Measurements from ENCODE around the gene ARAF. TPM values are rescaled to one million over a fixed set of nuclear protein-coding genes. Genes with fewer than 3 reads are reported as not detected.

ARAF gene
- total RNA-seq: 32.3 and 36.0 TPM in 2 replicates

GRCh38 chrX:47560934-47561658 lies at the start of gene ARAF:
Gene ARAF (plus strand): TSS chrX:47561205. CDS start chrX:47562968, 1,763 bp downstream.

GRCh38 chrX:47581731-47582647 lies 21.0 kb downstream of the ARAF start, which contains the start of gene TIMP1:
Gene TIMP1 (plus strand): TSS chrX:47582436. CDS start chrX:47583416, 980 bp downstream.

GRCh38 chrX:47619486-47620302 lies 58.7 kb downstream of the ARAF start, which contains the start of gene SYN1:
Gene SYN1 (minus strand): TSS chrX:47619857. CDS start chrX:47619728, 129 bp downstream.

Other genes starting within 250 kb of the ARAF start
- gene ZNF157, start 190.6 kb upstream of the ARAF start, total RNA-seq: 0.14 TPM in 2 replicates
- gene ZNF41, start 78.0 kb upstream of the ARAF start, total RNA-seq: 3.9 and 7.4 TPM in 2 replicates
- gene TIMP1, start 21.2 kb downstream of the ARAF start, total RNA-seq: 248 and 302 TPM in 2 replicates
- 0.33 and 0.63 TPM in 2 replicates for gene SYN1, start 58.7 kb downstream of the ARAF start, total RNA-seq
- gene CFP, start 68.7 kb downstream of the ARAF start, total RNA-seq: 0.21 TPM in 1 of 2 replicates, not detected in the other
- 30.1 and 30.2 TPM in 2 replicates for gene ELK1, start 89.4 kb downstream of the ARAF start, total RNA-seq
- 102 and 146 TPM in 2 replicates for gene UXT, start 98.0 kb downstream of the ARAF start, total RNA-seq